OCI-LY1 (cell line): ENCODE data around the gene DLX6.

Source experiments
- CTCF ChIP-seq: fragments of 200-600 bp; sonication (generic), shearing (Covaris generic); IDR thresholded peaks from 2 replicates; pipeline ENCODE4 v1.5.1; 2017; ENCODE audit warnings: mild to moderate bottlenecking, antibody characterized with exemption, low read length, moderate library complexity, mixed read lengths
- EZH2 ChIP-seq: fragments of 200-600 bp; sonication (generic), shearing (Covaris generic); IDR thresholded peaks from 2 replicates; pipeline ENCODE4 v1.8.0; 2017; ENCODE audit warnings: borderline replicate concordance, mixed run types, mild to moderate bottlenecking, antibody characterized with exemption, low read length, moderate library complexity, mixed read lengths

- no peak for TF ChIP-seq CTCF
- TF ChIP-seq EZH2, result no peak
Observed at GRCh38 chr7:97007583-97007861, 2.2 kb downstream of the DLX6 start.
